Left ventricle myocardium inferior (tissue), 1 donor: ENCODE data around the gene CECR2. TPM values are rescaled to one million over a fixed set of nuclear protein-coding genes. Genes with fewer than 3 reads are reported as not detected.

Experiments
- DNase-seq: peaks from one replicate; pipeline ENCODE4 v3.0.0-alpha.2; 2020
- H3K27ac ChIP-seq: fragments of 200-600 bp; replicated peaks from 2 replicates; pipeline ENCODE4 v1.8.0; 2021
- H3K27me3 ChIP-seq: fragments of 200-600 bp; 2 replicates; pipeline ENCODE4 v1.8.0; 2021; ENCODE audit warnings: low read depth
- H3K36me3 ChIP-seq: fragments of 200-600 bp; 2 replicates; pipeline ENCODE4 v1.8.0; 2021
- H3K4me1 ChIP-seq: fragments of 200-600 bp; 2 replicates; pipeline ENCODE4 v1.8.0; 2021
- H3K4me3 ChIP-seq: fragments of 200-600 bp; 2 replicates; pipeline ENCODE4 v1.8.0; 2021; ENCODE audit warnings: mild to moderate bottlenecking, moderate library complexity
- H3K9me3 ChIP-seq: fragments of 200-600 bp; replicated peaks from 2 replicates; pipeline ENCODE4 v1.8.0; 2021
- intact Hi-C: fragments of 100-400 bp; cut with micrococcal nuclease; formaldehyde crosslinking; loops from one replicate; pipeline ENCODE4 v1.11.0; 2022
- total RNA-seq: library from RNA; stranded (reverse); fragmentation: NEBNext Ultra II Directional; extraction: Animal tissue kit (Norgen Biotek cat#: 25700); gene quantifications from one replicate; pipeline ENCODE4 v1.2.1, GENCODE V29; 2021
- TF ChIP-seq, protein P1 (sequence below): fragments of 200-600 bp; IDR thresholded peaks from 2 replicates; pipeline ENCODE4 v1.8.0; 2021; ENCODE audit warnings: antibody characterized with exemption, mild to moderate bottlenecking, borderline replicate concordance
- donor health status: DM: no; HTN: yes; CAD: no; lungs with severe emphysema.

CECR2 gene
- total RNA-seq, 1 donor from 2014 or later = 3.1 TPM

DNA sequence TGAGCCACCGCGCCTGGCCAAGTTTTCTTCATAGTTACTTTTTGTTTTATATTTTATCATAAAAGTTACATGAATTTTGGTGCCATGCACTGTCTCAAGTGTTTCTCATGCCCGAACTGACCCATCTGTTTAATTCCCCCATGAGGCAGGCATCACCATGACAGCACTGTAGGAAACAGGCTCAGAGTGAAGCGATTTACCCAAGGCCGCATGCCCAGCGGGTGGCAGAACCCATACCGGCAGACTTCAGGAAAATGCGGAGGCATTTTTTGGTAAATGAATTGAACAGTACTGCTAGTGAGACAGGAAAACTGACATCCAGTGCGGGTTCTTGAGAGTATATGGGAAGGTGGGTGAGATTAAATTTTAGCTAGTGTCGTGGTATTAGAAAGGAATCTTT lies 19.0 kb downstream of the CECR2 start:
- H3K36me3 ChIP-seq = no peaks in the 10 kb centered on the region
- H3K4me3 ChIP-seq = no peak overlapping the region
- H3K9me3 ChIP-seq = peaks cover 14% of the 10 kb centered on the region
- no peaks in the 10 kb centered on the region for H3K27me3 ChIP-seq
- intact Hi-C loops = no loop called here
- TF ChIP-seq, protein P1, sequence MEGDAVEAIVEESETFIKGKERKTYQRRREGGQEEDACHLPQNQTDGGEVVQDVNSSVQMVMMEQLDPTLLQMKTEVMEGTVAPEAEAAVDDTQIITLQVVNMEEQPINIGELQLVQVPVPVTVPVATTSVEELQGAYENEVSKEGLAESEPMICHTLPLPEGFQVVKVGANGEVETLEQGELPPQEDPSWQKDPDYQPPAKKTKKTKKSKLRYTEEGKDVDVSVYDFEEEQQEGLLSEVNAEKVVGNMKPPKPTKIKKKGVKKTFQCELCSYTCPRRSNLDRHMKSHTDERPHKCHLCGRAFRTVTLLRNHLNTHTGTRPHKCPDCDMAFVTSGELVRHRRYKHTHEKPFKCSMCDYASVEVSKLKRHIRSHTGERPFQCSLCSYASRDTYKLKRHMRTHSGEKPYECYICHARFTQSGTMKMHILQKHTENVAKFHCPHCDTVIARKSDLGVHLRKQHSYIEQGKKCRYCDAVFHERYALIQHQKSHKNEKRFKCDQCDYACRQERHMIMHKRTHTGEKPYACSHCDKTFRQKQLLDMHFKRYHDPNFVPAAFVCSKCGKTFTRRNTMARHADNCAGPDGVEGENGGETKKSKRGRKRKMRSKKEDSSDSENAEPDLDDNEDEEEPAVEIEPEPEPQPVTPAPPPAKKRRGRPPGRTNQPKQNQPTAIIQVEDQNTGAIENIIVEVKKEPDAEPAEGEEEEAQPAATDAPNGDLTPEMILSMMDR = no peak
- peaks cover 12% of the 10 kb centered on the region for H3K4me1 ChIP-seq
- DNase-seq = no peak
- H3K27ac ChIP-seq = no peak overlapping the region

DNA sequence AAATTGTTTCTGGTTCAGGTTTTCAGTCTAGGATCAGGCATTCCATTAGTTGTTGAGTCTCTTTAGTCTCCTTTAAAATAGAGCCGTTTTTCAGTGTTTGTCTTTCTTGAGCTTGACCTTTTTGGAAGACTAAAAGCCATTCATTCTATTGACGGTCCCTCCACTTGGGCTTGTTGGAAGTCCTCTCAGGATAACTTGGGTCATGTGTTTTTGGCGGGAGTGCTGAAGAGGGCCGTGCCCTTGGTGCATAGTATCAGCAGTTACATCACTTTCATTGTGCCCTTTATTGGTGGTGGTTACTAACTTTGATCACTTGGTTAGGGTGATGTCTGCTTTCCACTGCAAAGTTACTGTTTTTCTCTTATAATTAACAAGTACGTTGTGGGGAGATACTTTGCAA lies 20.8 kb downstream of the CECR2 start:
- DNase-seq = no peak
- TF ChIP-seq, protein P1 = no peak
- Histone ChIP-seq H3K4me1 (peaks cover 12% of the 10 kb centered on the region), H3K27me3 (no peaks in the 10 kb centered on the region), H3K27ac (no peak overlapping the region), H3K9me3 (peaks cover under 1% of the 10 kb centered on the region), H3K4me3 (no peak overlapping the region), H3K36me3 (no peaks in the 10 kb centered on the region)
- intact Hi-C loops = no loop called here

DNA sequence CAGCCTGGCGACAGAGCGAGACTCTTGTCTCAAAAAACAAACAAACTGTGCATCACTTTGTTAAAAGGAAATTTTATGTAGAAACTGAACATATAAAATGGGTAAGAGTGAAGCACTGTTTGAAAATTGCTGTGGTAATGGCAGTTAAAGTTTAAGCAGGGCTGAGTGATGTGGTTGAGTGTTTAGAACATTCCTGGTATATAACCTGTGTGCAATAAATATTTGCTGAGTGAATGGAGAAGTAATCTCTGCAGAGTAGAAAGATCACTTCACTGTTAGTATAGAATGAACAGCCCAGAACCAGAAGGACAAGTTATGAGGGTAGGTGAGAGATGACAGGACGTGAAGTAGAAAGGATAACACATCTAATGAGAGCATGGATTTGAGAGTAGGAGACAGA lies 27.3 kb downstream of the CECR2 start:
- H3K4me3 ChIP-seq = no peak overlapping the region
- TF ChIP-seq, protein P1 = no peak
- no peaks in the 10 kb centered on the region for H3K36me3 ChIP-seq
- no peaks in the 10 kb centered on the region for H3K9me3 ChIP-seq
- H3K27ac ChIP-seq = no peak overlapping the region
- H3K27me3 ChIP-seq = no peaks in the 10 kb centered on the region
- DNase-seq = no peak
- intact Hi-C loops = no loop called here
- no peaks in the 10 kb centered on the region for H3K4me1 ChIP-seq

DNA sequence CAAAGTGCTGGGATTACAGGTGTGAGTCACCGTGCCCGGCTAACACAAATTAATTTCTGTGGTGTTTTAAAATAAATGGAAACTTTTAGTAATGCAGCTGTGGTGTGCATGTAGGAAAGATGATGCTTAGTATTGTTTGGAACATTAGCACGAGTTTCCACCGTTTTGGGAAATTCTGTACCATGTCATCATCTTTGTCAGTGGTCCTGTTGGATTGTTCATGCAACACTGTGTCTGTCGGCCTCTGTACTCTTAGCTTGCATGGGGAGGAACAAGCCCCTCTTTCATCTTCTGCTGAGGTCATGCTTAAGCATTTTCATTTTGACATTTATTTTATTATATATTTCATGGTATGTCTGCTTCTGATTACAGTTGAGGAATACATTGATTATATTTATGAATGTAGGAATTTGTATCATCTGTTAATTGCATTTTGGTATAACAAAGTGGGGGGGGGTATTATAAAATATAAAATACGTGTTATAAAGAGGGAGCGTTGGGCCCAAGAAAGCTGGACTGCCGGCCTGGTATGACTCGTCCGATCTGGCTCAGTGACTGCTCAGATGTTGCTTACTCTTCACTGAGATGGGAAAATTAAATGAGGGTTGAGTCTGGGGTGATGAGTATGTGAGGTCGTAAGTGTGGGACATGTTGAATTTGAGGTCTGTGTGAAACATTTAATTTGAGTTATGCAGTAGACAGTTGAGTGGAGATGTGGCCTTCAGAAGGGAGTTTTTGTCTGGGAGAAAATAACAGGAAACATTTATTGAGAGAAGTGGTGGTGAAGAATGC lies 28.7 kb downstream of the CECR2 start:
- no peak overlapping the region for H3K27ac ChIP-seq

DNA sequence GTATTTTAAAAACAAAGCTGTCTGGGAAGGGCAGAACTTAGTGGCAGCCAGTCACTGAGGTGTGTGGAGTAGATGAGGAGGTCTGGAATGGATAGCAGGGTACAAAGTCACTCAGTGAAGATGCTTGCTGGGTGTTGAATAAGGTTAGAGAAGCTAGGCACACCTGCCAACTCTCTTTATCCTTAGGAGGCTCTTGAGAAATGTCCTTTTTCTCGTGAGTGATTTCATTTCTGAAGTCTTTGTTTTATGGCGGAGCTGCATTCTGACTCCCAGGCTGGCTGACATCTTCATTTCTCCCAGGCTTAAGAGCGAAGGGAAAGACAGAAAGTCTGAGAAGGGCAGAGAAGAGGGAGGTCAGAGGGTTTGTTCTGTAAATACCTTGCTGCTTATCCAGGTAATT lies 31.0 kb downstream of the CECR2 start:
- H3K9me3 ChIP-seq = no peaks in the 10 kb centered on the region
- no peak for DNase-seq
- no peak overlapping the region for H3K4me3 ChIP-seq
- TF ChIP-seq, protein P1 = no peak
- H3K27me3 ChIP-seq = no peaks in the 10 kb centered on the region
- intact Hi-C loops = no loop called here
- no peak overlapping the region for H3K27ac ChIP-seq
- peaks cover 9% of the 10 kb centered on the region for H3K4me1 ChIP-seq
- no peaks in the 10 kb centered on the region for H3K36me3 ChIP-seq

More for the DNA sequence above, 28.7 kb downstream of the CECR2 start:
- H3K4me1 ChIP-seq = no peaks in the 10 kb centered on the region
- no peaks in the 10 kb centered on the region for H3K9me3 ChIP-seq
- TF ChIP-seq, protein P1 = no peak
- no peak overlapping the region for H3K4me3 ChIP-seq
- H3K27me3 ChIP-seq = no peaks in the 10 kb centered on the region
- no peaks in the 10 kb centered on the region for H3K36me3 ChIP-seq
- no peak for DNase-seq
- intact Hi-C loops = no loop called here
